ENCODE data around the gene GNA15.

The GNA15 gene

DNA sequence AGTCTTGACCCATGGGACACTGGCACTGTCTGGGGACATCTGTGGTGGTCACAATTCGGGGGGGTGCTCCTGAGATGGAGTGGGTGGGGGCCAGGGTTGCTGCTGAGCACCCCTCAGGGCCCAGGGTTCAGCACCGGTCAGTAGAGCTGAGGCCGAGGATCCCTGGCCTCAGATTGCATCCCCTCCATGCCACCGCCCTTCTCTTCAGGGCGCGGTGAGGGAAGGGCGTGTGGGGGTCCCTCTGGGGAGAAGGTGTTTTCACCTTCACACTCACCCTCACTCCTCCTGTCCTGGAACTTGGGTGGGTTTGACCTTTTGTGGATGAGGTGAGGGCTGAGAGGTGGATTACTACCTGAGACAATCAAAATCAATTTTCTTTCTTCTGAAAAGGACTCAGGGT, 28.2 kb upstream of the GNA15 start:
- no peak for DNase-seq

GRCh38 chr19:3108775-3109174, 27.1 kb upstream of the GNA15 start:
- peak; percentile 21 for DNase-seq

GRCh38 chr19:3109491-3109890, 26.3 kb upstream of the GNA15 start:
- no peak for DNase-seq

GRCh38 chr19:3110126-3110825, 25.6 kb upstream of the GNA15 start:
- no peak for DNase-seq

DNA sequence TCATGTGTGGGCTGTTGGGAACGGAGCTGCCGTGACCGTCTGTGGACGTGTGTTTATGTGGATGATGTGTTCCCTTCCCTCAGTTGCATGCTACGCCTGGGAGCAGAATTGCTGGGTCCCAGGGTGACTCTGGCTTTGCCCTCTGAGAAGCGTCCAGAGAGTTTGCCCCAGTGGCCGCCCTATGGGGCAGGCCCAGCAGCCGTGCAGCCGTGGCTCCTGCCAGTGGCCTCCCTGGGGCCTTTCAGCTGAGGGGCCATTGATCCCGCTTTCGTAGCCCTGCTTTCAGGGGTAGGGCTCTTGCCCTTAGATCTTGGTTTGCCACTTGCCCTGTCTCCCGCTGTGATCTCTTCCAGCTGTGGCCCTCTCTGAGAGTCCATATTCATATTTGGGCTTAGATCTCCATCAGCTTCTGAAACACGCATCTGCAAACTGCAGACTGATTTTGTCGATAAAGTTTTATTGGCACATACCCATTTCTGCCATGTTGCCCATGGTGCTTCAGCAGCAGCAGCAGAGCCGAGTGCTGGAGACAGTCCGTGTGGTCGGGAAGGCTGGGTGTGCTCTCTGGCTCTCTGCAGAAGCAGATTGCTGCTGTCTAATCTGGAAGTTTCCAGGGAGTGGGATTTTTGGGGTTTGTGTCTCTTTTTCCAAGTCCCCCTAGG, 24.1 kb upstream of the GNA15 start:
- no peak for DNase-seq

DNA sequence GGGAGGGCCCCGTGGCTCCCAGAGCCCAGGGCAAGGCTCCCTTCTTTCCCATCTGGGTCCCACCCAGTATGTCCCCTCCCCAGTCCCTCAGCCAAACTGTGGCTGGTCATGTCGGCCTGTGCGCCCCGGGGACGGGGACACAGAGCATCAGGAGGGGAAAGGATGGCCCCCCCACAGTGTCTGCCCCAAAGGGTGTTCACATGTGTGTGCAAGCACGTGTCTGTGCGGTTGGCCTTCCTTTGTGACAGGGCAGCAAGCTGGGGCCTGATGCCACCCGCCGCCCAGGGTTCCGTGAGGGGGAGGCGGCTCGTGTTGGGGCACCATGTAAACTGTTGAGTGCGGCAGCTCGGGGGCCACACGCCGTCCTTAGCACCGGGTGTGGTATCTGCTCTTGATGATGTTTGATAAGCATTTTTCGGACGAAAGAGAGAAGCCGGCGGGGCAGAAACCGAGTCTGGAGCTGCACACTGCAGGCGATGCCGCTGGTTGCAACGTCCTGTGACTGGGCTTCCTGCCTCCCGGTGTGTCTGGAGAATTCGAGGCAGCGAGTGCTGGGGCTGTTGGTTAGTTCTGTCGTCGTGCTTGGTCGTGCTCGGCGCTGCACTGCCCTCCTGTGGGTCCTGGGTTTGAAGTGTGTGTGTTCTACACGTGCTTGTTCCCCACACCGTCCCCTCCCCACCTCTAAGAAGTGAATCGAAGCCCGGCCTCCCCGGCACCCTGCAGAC, 23.3 kb upstream of the GNA15 start:
- no peak for DNase-seq

DNA sequence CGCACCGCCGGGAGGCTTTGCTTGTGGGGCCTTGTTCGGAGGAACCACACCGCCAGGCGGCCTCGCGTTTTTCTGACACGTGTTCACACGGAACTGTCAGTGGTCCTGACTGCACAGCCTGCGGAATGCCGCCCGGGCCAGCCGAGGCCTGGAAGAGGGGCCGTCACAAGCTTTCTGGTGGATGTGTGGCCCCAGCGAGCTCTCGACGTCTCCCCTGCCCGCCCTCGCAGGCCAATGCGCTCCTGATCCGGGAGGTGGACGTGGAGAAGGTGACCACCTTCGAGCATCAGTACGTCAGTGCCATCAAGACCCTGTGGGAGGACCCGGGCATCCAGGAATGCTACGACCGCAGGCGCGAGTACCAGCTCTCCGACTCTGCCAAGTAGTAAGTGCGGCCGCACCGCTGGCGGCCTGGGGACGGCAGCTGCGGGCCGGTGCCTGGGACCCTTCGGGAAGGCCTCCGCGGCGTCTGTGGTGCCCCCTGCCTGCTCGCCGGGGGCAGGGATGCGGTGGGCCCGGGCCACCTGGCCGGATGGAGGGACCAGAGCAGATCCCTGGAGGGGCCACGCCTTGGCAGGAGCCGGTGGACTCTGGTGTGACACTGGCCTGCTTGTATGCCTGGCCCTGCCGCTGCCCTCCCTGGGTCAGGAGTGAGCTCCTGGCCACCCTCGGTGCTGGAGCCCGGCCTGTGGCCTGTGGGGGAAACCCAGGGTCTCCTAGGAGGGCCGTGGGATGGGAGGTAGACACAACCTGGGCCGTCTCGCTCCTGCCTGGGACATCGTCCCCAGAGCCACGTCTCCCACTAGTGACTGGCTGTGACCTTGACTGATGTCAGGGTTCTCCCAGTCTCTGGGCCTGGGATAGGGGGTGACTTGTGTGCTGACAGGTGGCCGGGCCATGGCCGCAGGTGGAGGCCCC, 22.5 kb upstream of the GNA15 start:
- no peak for DNase-seq

DNA sequence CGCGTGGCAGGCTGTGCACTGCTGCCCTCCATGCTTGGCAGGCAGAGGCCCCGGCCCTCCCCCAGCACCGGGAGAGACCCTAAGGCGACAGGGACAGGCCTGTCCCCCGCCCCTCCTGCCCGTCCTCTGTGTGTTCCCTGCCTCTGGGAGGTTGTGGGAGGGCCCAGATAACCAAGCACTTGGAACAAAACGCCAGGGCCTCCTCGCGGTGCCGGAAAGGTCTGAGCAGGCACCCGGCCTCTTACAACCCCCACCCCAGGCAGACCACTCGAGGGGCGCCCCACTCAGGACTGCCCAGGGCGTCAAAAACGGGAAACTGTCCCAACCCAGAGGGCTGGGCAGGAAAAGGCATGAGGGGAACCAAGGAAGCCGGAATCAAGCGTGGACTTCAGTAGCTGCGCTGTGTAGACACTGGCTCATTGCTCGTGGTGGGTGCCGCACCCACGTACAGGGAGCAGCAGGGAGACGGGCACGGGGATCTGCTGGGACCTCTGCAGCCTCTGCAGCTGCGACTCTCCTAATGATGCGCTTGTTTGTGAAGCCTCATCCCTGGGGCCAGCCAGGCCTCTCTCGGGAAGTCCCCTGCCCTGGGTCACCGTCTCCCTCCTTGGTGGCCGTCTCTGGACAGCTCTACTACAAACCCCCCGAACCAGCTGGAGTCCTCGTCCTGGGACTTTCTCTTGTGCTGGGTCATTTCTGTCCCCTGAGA, 21.7 kb upstream of the GNA15 start:
- DNase-seq = no peak

GRCh38 chr19:3114811-3115210, 21.0 kb upstream of the GNA15 start:
- DNase-seq = no peak

GRCh38 chr19:3115411-3115810, 20.4 kb upstream of the GNA15 start:
- DNase-seq = no peak

DNA sequence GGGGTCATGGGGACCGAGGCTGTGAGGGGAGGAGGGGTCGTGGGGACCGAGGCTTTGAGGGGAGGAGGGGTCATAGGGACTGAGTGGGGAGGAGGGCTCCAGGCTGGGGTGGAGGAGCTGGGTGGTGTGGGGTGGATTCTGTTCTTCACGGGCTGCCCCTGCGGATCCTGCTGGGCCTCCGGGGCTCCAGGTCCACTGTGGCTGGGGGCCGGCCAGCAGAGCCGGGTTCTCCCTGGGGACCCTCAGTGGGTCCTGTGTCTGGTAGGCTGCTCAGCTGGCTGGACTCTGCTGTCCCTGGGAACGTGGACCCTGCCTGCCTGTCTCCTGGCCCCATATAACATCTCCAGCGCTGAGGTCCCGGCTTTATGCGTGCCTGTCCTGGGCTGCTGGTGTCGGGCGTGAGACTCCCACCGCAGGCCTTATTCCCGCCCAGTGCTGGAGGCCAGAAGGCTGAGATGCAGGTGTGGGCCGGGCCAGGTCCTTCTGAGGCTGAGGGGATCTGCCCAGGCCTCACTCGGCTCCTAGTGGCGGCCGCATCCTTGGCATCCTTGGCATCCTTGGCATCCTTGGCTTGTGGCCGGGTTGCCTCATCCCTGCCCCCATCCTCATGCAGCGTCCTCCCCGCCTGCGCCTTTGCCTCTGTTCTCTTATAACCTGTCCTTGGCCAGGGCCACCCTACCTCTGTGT, 19.8 kb upstream of the GNA15 start:
- no peak for DNase-seq

DNA sequence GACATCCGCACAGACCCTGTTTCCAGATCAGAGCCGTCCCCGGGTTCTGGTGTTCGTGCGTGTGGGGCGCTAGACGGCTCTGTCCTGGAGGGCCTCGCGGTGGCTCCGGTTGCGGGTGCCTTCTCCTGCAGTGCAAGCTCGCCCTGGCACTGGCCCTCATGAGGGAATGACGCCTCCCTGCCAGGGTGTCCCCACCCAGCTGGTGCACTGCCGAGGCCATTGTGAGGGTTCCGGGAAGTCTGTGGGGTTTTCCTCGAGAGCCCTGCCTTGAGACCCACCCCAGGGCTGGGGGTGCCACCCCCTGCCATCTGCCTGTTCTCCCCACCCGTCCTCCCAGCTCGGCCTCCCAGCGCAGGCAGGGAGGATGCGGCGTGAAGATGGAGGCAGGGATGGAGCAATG, 19.2 kb upstream of the GNA15 start:
- DNase-seq = no peak

- DNase-seq = no peak
Observed at GRCh38 chr19:3117716-3118115, 18.1 kb upstream of the GNA15 start.

- no peak for DNase-seq
Observed at GRCh38 chr19:3118232-3119070, 17.4 kb upstream of the GNA15 start.

GRCh38 chr19:3119071-3119595, 16.7 kb upstream of the GNA15 start:
- DNase-seq = no peak

- DNase-seq = no peak
Observed at GRCh38 chr19:3119693-3120380, 16.0 kb upstream of the GNA15 start.

DNA sequence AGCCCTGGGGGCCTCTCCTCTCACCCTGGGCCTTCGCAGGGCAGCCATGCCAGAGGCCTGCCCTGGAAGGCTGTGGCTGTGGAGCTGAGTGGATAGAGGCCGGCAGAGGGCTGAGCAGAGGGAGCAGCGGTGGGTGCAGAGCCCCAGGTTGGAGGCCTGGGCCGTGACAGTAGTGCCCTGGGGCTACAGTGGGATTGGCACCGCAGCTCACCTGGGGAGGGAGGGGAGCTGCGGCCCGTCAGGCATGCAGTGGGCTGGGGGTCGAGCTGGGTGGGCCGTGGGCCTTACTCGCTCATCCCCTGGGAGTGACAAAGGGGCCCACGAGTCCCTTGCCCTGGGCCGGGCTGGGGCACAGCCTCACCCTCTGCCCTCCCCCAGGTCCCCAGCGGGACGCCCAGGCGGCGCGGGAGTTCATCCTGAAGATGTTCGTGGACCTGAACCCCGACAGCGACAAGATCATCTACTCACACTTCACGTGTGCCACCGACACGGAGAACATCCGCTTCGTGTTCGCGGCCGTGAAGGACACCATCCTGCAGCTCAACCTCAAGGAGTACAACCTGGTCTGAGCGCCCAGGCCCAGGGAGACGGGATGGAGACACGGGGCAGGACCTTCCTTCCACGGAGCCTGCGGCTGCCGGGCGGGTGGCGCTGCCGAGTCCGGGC, 15.1 kb upstream of the GNA15 start:
- no peak for DNase-seq

DNA sequence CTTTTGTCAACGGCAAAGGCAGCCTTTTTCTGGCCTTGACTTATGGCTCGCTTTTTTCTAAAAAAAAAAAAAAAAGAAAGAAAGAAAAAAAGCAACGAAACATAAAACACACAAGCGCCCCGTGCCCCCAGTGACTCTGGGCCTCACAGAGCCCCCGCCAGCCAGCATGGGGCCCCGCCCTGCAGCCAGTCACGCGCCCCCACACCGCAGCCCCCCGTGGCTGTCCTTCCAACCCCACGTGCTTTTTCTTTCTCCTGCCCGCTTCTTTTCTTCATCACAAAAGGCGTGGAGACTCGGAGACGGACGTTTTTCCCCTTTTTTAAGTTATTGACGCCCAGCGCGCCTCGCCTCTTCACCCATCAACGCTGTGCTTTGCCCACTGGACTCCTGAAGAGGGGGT, 14.4 kb upstream of the GNA15 start:
- DNase-seq = no peak

DNA sequence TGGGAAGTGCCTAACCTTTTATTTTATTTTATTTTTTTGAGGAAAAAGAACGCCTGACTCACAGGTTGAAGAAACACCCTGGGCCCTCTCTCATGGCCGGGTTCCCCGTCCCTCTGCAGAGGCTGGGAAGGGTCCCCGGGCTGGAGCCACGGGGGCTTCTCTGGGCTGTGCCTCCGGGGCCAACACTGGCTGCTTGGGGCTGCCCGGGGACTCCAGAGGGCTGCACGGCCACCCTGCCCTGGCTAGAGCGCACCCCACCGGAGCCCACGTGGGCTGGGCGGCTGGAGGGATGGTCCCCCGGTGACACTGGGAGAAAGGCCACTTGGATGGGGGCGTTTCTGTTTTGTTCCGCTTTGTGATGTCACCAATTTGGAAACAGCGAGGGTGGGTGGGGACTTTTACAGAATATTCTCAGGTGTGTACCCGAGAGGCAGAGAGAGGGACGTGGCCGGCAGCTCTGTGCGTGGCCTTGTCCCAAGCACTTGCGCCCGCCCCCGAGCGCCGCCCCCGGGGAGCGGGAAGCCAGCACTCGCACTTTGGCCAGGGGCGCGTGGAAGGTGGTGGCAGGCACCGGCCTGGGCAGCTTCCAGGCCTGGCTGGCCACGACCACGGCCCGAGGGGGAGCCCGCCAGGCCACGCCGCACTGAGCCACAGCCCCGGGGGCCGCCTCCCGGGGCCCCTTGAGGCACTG, 13.9 kb upstream of the GNA15 start:
- DNase-seq = no peak

All from NCI-H774 (cell line).